ENCODE results near the gene EZR.
"Not testable (repeated sequence)": the region's sequence is repeated elsewhere in the genome, so short reads cannot be mapped to it uniquely, and the experiment has no call there.

EZR gene

GRCh38 chr6:158838790-158839189 lies 19.6 kb upstream of the EZR start:
- not testable (repeated sequence) for H3K9me3 ChIP-seq (ENCODE audit: insufficient read depth, low read depth, low read length); H3K9ac ChIP-seq (ENCODE audit: low read depth, low read length); H3K27ac ChIP-seq (ENCODE audit: low read length); H3K4me3 ChIP-seq (ENCODE audit: low read length); H3K4me1 ChIP-seq (ENCODE audit: insufficient read depth, low read length); H3K27me3 ChIP-seq (ENCODE audit: insufficient read depth, low read length); H3K36me3 ChIP-seq (ENCODE audit: insufficient read depth, low read depth, low read length)

GRCh38 chr6:158837684-158838625 lies 18.8 kb upstream of the EZR start:
- no peaks in the 10 kb centered on the region for H3K27me3 ChIP-seq (ENCODE audit: insufficient read depth, low read length)
- no peaks in the 10 kb centered on the region for H3K9me3 ChIP-seq (ENCODE audit: insufficient read depth, low read depth, low read length)
- H3K27ac ChIP-seq (ENCODE audit: low read length): no peak overlapping the region
- no peak overlapping the region for H3K9ac ChIP-seq (ENCODE audit: low read depth, low read length)
- peaks cover 5% of the 10 kb centered on the region; the same call in 1 of the 2 replicates for H3K4me1 ChIP-seq (ENCODE audit: insufficient read depth, low read length)
- H3K4me3 ChIP-seq (ENCODE audit: low read length): no peak overlapping the region
- H3K36me3 ChIP-seq (ENCODE audit: insufficient read depth, low read depth, low read length): no peaks in the 10 kb centered on the region

GRCh38 chr6:158836625-158837311 lies 17.6 kb upstream of the EZR start:
- Histone ChIP-seq H3K4me3 (ENCODE audit: low read length) (no peak overlapping the region), H3K4me1 (ENCODE audit: insufficient read depth, low read length) (peaks cover 5% of the 10 kb centered on the region; the same call in 1 of the 2 replicates), H3K27me3 (ENCODE audit: insufficient read depth, low read length) (no peaks in the 10 kb centered on the region), H3K36me3 (ENCODE audit: insufficient read depth, low read depth, low read length) (no peaks in the 10 kb centered on the region), H3K9me3 (ENCODE audit: insufficient read depth, low read depth, low read length) (no peaks in the 10 kb centered on the region), H3K9ac (ENCODE audit: low read depth, low read length) (no peak overlapping the region), H3K27ac (ENCODE audit: low read length) (no peak overlapping the region)

GRCh38 chr6:158835616-158836221 lies 16.6 kb upstream of the EZR start:
- Histone ChIP-seq H3K9ac (ENCODE audit: low read depth, low read length) (no peak overlapping the region), H3K4me1 (ENCODE audit: insufficient read depth, low read length) (peaks cover 5% of the 10 kb centered on the region; the same call in 1 of the 2 replicates), H3K27ac (ENCODE audit: low read length) (no peak overlapping the region), H3K27me3 (ENCODE audit: insufficient read depth, low read length) (no peaks in the 10 kb centered on the region), H3K9me3 (ENCODE audit: insufficient read depth, low read depth, low read length) (no peaks in the 10 kb centered on the region), H3K36me3 (ENCODE audit: insufficient read depth, low read depth, low read length) (no peaks in the 10 kb centered on the region), H3K4me3 (ENCODE audit: low read length) (no peak overlapping the region)

- no peak overlapping the region for H3K27ac ChIP-seq (ENCODE audit: low read length)
- no peaks in the 10 kb centered on the region for H3K36me3 ChIP-seq (ENCODE audit: insufficient read depth, low read depth, low read length)
Measured at GRCh38 chr6:158834675-158835385, 15.7 kb upstream of the EZR start.

GRCh38 chr6:158832807-158833206 lies 13.6 kb upstream of the EZR start:
- not testable (repeated sequence) for H3K9me3 ChIP-seq (ENCODE audit: insufficient read depth, low read depth, low read length)

More at GRCh38 chr6:158834675-158835385, 15.7 kb upstream of the EZR start:
- Histone ChIP-seq H3K4me1 (ENCODE audit: insufficient read depth, low read length) (peaks cover 5% of the 10 kb centered on the region; the same call in 1 of the 2 replicates), H3K9me3 (ENCODE audit: insufficient read depth, low read depth, low read length) (no peaks in the 10 kb centered on the region), H3K4me3 (ENCODE audit: low read length) (no peak overlapping the region), H3K27me3 (ENCODE audit: insufficient read depth, low read length) (no peaks in the 10 kb centered on the region), H3K9ac (ENCODE audit: low read depth, low read length) (no peak overlapping the region)

GRCh38 chr6:158832026-158832425 lies 12.9 kb upstream of the EZR start:
- Histone ChIP-seq H3K9ac (ENCODE audit: low read depth, low read length) (no peak overlapping the region), H3K9me3 (ENCODE audit: insufficient read depth, low read depth, low read length) (no peaks in the 10 kb centered on the region), H3K4me3 (ENCODE audit: low read length) (no peak overlapping the region), H3K27me3 (ENCODE audit: insufficient read depth, low read length) (no peaks in the 10 kb centered on the region), H3K27ac (ENCODE audit: low read length) (no peak overlapping the region), H3K36me3 (ENCODE audit: insufficient read depth, low read depth, low read length) (no peaks in the 10 kb centered on the region), H3K4me1 (ENCODE audit: insufficient read depth, low read length) (peaks cover 8% of the 10 kb centered on the region; the same call in 1 of the 2 replicates)

More at GRCh38 chr6:158832807-158833206, 13.6 kb upstream of the EZR start:
- not testable (repeated sequence) for H3K27ac ChIP-seq (ENCODE audit: low read length); H3K4me3 ChIP-seq (ENCODE audit: low read length); H3K4me1 ChIP-seq (ENCODE audit: insufficient read depth, low read length); H3K36me3 ChIP-seq (ENCODE audit: insufficient read depth, low read depth, low read length); H3K9ac ChIP-seq (ENCODE audit: low read depth, low read length); H3K27me3 ChIP-seq (ENCODE audit: insufficient read depth, low read length)

- Histone ChIP-seq H3K4me3 (ENCODE audit: low read length) (no peak overlapping the region), H3K9ac (ENCODE audit: low read depth, low read length) (no peak overlapping the region), H3K4me1 (ENCODE audit: insufficient read depth, low read length) (peaks cover 8% of the 10 kb centered on the region; the same call in 1 of the 2 replicates), H3K36me3 (ENCODE audit: insufficient read depth, low read depth, low read length) (no peaks in the 10 kb centered on the region), H3K9me3 (ENCODE audit: insufficient read depth, low read depth, low read length) (no peaks in the 10 kb centered on the region), H3K27me3 (ENCODE audit: insufficient read depth, low read length) (no peaks in the 10 kb centered on the region), H3K27ac (ENCODE audit: low read length) (no peak overlapping the region)
Measured at GRCh38 chr6:158831571-158831970, 12.4 kb upstream of the EZR start.

GRCh38 chr6:158830736-158831135 lies 11.6 kb upstream of the EZR start:
- Histone ChIP-seq H3K36me3 (ENCODE audit: insufficient read depth, low read depth, low read length) (no peaks in the 10 kb centered on the region), H3K9ac (ENCODE audit: low read depth, low read length) (no peak overlapping the region), H3K4me1 (ENCODE audit: insufficient read depth, low read length) (peaks cover 8% of the 10 kb centered on the region; the same call in 1 of the 2 replicates), H3K9me3 (ENCODE audit: insufficient read depth, low read depth, low read length) (no peaks in the 10 kb centered on the region), H3K27ac (ENCODE audit: low read length) (no peak overlapping the region), H3K27me3 (ENCODE audit: insufficient read depth, low read length) (no peaks in the 10 kb centered on the region), H3K4me3 (ENCODE audit: low read length) (no peak overlapping the region)

GRCh38 chr6:158828807-158829206 lies 9.6 kb upstream of the EZR start:
- H3K36me3 ChIP-seq (ENCODE audit: insufficient read depth, low read depth, low read length): no peaks in the 10 kb centered on the region

More at GRCh38 chr6:158828807-158829206, 9.6 kb upstream of the EZR start:
- no peak overlapping the region for H3K4me3 ChIP-seq (ENCODE audit: low read length)
- H3K9me3 ChIP-seq (ENCODE audit: insufficient read depth, low read depth, low read length): no peaks in the 10 kb centered on the region
- H3K27me3 ChIP-seq (ENCODE audit: insufficient read depth, low read length): no peaks in the 10 kb centered on the region
- 0 out of 2 replicates have a peak, but pooled peaks cover 3% of the 10 kb centered on the region for H3K4me1 ChIP-seq (ENCODE audit: insufficient read depth, low read length)
- H3K9ac ChIP-seq (ENCODE audit: low read depth, low read length): no peak overlapping the region
- H3K27ac ChIP-seq (ENCODE audit: low read length): no peak overlapping the region

All from iPS-20b (cell line).